ENCODE data around the gene KIAA1958. TPM values are rescaled to one million over a fixed set of nuclear protein-coding genes. Genes with fewer than 3 reads are reported as not detected.

Gene KIAA1958
- polyA plus RNA-seq, 4 donors, result 10.9 to 17.6 (median 13.8) TPM

GRCh38 chr9:112527959-112528358 is 41.3 kb downstream of the KIAA1958 start:
- DNase-seq (ENCODE audit: low read depth in 4 of 4, low spot score in 2 of 4), result no peak

GRCh38 chr9:112529316-112529715 is 42.7 kb downstream of the KIAA1958 start:
- DNase-seq (ENCODE audit: low read depth in 4 of 4, low spot score in 2 of 4), result no peak

GRCh38 chr9:112530751-112531205 is 44.2 kb downstream of the KIAA1958 start:
- no peak for DNase-seq (ENCODE audit: low read depth in 4 of 4, low spot score in 2 of 4)

GRCh38 chr9:112531666-112532282 is 45.1 kb downstream of the KIAA1958 start:
- DNase-seq (ENCODE audit: low read depth in 4 of 4, low spot score in 2 of 4), result no peak

GRCh38 chr9:112532427-112532826 is 45.8 kb downstream of the KIAA1958 start:
- DNase-seq (ENCODE audit: low read depth in 4 of 4, low spot score in 2 of 4), result no peak

- DNase-seq (ENCODE audit: low read depth in 4 of 4, low spot score in 2 of 4), result no peak
Measured at GRCh38 chr9:112533660-112534059, 47.0 kb downstream of the KIAA1958 start.

GRCh38 chr9:112535301-112535700 is 48.7 kb downstream of the KIAA1958 start:
- peak in 1 of 4 donors; percentile 13 for DNase-seq (ENCODE audit: low read depth in 4 of 4, low spot score in 2 of 4)

GRCh38 chr9:112535811-112536210 is 49.2 kb downstream of the KIAA1958 start:
- DNase-seq (ENCODE audit: low read depth in 4 of 4, low spot score in 2 of 4), result no peak

GRCh38 chr9:112537561-112537960 is 50.9 kb downstream of the KIAA1958 start:
- DNase-seq (ENCODE audit: low read depth in 4 of 4, low spot score in 2 of 4), result no peak

GRCh38 chr9:112540800-112541199 is 54.2 kb downstream of the KIAA1958 start:
- no peak for DNase-seq (ENCODE audit: low read depth in 4 of 4, low spot score in 2 of 4)

GRCh38 chr9:112541685-112542084 is 55.1 kb downstream of the KIAA1958 start:
- no peak for DNase-seq (ENCODE audit: low read depth in 4 of 4, low spot score in 2 of 4)

GRCh38 chr9:112542593-112543292 is 56.1 kb downstream of the KIAA1958 start:
- DNase-seq (ENCODE audit: low read depth in 4 of 4, low spot score in 2 of 4), result no peak

GRCh38 chr9:112544477-112544876 is 57.9 kb downstream of the KIAA1958 start:
- DNase-seq (ENCODE audit: low read depth in 4 of 4, low spot score in 2 of 4), result no peak

GRCh38 chr9:112545237-112545636 is 58.6 kb downstream of the KIAA1958 start:
- no peak for DNase-seq (ENCODE audit: low read depth in 4 of 4, low spot score in 2 of 4)

- DNase-seq (ENCODE audit: low read depth in 4 of 4, low spot score in 2 of 4), result no peak
Measured at GRCh38 chr9:112546149-112547012, 59.8 kb downstream of the KIAA1958 start.

- DNase-seq (ENCODE audit: low read depth in 4 of 4, low spot score in 2 of 4), result no peak
Measured at GRCh38 chr9:112548051-112548440, 61.4 kb downstream of the KIAA1958 start.

- DNase-seq (ENCODE audit: low read depth in 4 of 4, low spot score in 2 of 4), result no peak
Measured at GRCh38 chr9:112548836-112549595, 62.4 kb downstream of the KIAA1958 start.

- DNase-seq (ENCODE audit: low read depth in 4 of 4, low spot score in 2 of 4), result no peak
Measured at GRCh38 chr9:112550531-112550930, 63.9 kb downstream of the KIAA1958 start.

- DNase-seq (ENCODE audit: low read depth in 4 of 4, low spot score in 2 of 4), result no peak
Measured at GRCh38 chr9:112551641-112552040, 65.0 kb downstream of the KIAA1958 start.

- DNase-seq (ENCODE audit: low read depth in 4 of 4, low spot score in 2 of 4), result no peak
Measured at GRCh38 chr9:112552229-112553056, 65.8 kb downstream of the KIAA1958 start.

Data from left renal cortex interstitium (tissue), 4 donors.